SK-N-SH (cell line): ENCODE data around the gene SLC28A3. TPM values are rescaled to one million over a fixed set of nuclear protein-coding genes. Genes with fewer than 3 reads are reported as not detected.

Source experiments
- CTCF ChIA-PET: fragments of 300-600, 350-600 bp; formaldehyde crosslinking; extraction: SDS; loops from one replicate; lab custom pipeline; 2021; lab: Yijun Ruan, JAX
- POLR2A ChIA-PET: fragments of 350-600 bp; sonication (Branson Sonifier 250); formaldehyde crosslinking; extraction: SDS; loops from one replicate; lab custom pipeline; 2020; ENCODE audit warnings: antibody characterized with exemption, inconsistent platforms; lab: Yijun Ruan, JAX
- DNase-seq: peaks from one replicate; pipeline ENCODE4 v3.0.0; 2012
- H2AFZ ChIP-seq: fragments of 200-600 bp; sonication (generic); 2 replicates; pipeline ENCODE4 v1.8.1; 2016; ENCODE audit warnings: antibody characterized with exemption, mild to moderate bottlenecking, low read depth
- H3F3A ChIP-seq: fragments of 200-600 bp; sonication (generic); replicated peaks from 2 replicates; pipeline ENCODE3; 2016; ENCODE audit warnings: antibody characterized with exemption, mild to moderate bottlenecking; ENCODE audit not compliant: insufficient read depth
- H3K27ac ChIP-seq, 2 experiments: fragments of 200-500 bp in 1 of 2; fragments of 200-600 bp in 1 of 2; sonication (Bioruptor generic) in 1 of 2; sonication (generic), shearing (Covaris generic) in 1 of 2; 2 replicates each; pipeline versions ENCODE4 v1.5.1 to v1.6.1; 2014 to 2016; ENCODE audit warnings: low read depth in 2 of 2, inconsistent platforms in 1 of 2, low read length in 1 of 2, mild to moderate bottlenecking in 1 of 2, mixed read lengths in 1 of 2
- H3K27me3 ChIP-seq: fragments of 200-600 bp; sonication (generic), shearing (Covaris generic); 2 replicates; pipeline ENCODE4 v1.6.1; 2016; ENCODE audit warnings: mixed run types; ENCODE audit not compliant: insufficient read depth
- H3K36me3 ChIP-seq, 2 experiments: fragments of 200-500 bp in 1 of 2; fragments of 200-600 bp in 1 of 2; sonication (Bioruptor generic) in 1 of 2; sonication (generic) in 1 of 2; replicated peaks in 1 of 2; 2 replicates each; pipeline versions ENCODE3 to v1.5.1; 2014 to 2016; ENCODE audit warnings: low read length in 1 of 2, mild to moderate bottlenecking in 1 of 2; ENCODE audit not compliant: insufficient read depth in 2 of 2, control insufficient read depth in 1 of 2
- H3K4me1 ChIP-seq, 2 experiments: fragments of 200-500 bp in 1 of 2; fragments of 200-600 bp in 1 of 2; sonication (Bioruptor generic) in 1 of 2; sonication (generic), shearing (Covaris generic) in 1 of 2; 2 replicates each; pipeline versions ENCODE4 v1.5.1 to v1.6.1; 2014 to 2016; ENCODE audit warnings: low read depth in 1 of 2, low read length in 1 of 2, mixed run types in 1 of 2; ENCODE audit not compliant: insufficient read depth in 2 of 2, control insufficient read depth in 1 of 2
- H3K4me2 ChIP-seq: fragments of 200-600 bp; sonication (generic), shearing (Covaris generic); 2 replicates; pipeline ENCODE4 v1.6.1; 2017; ENCODE audit warnings: mixed run types
- H3K4me3 ChIP-seq, 2 experiments: fragments of 200-500 bp in 1 of 2; fragments of 200-600 bp in 1 of 2; sonication (Bioruptor generic) in 1 of 2; sonication (generic), shearing (Covaris generic) in 1 of 2; 2 replicates each; pipeline versions ENCODE4 v1.5.1 to v1.8.1; 2014 to 2016; ENCODE audit warnings: low read depth in 2 of 2, inconsistent platforms in 1 of 2, low read length in 1 of 2, mild to moderate bottlenecking in 1 of 2, mixed read lengths in 1 of 2, moderate library complexity in 1 of 2
- H3K79me2 ChIP-seq: fragments of 200-600 bp; sonication (generic); 2 replicates; pipeline ENCODE4 v1.8.1; 2017; ENCODE audit warnings: mild to moderate bottlenecking; ENCODE audit not compliant: insufficient read depth
- H3K9ac ChIP-seq: fragments of 200-600 bp; sonication (generic); 2 replicates; pipeline ENCODE4 v1.6.1; 2017; ENCODE audit warnings: mixed run types
- H3K9me2 ChIP-seq: fragments of 200-600 bp; sonication (generic); 2 replicates; pipeline ENCODE4 v1.6.1; 2017; ENCODE audit warnings: mixed run types
- H3K9me3 ChIP-seq: fragments of 200-600 bp; sonication (generic); 2 replicates; pipeline ENCODE4 v1.6.1; 2017; ENCODE audit warnings: mixed run types, mild to moderate bottlenecking, moderate library complexity
- H4K20me1 ChIP-seq: fragments of 200-600 bp; sonication (generic); 2 replicates; pipeline ENCODE4 v1.6.1; 2017; ENCODE audit warnings: mild to moderate bottlenecking, mixed run types; ENCODE audit not compliant: insufficient read depth
- EZH2phosphoT487 ChIP-seq: fragments of 200-600 bp; sonication (generic); IDR thresholded peaks from 2 replicates; pipeline ENCODE4 v1.6.1; 2017; ENCODE audit warnings: low read depth, mixed run types, mild to moderate bottlenecking, antibody characterized with exemption, moderate library complexity, borderline replicate concordance
- FOXJ3 ChIP-seq: sonication (generic); formaldehyde crosslinking; IDR thresholded peaks from 2 replicates; pipeline ENCODE4 v1.5.1; 2020; ENCODE audit warnings: mild to moderate bottlenecking, missing genetic modification reagents
- GABPA ChIP-seq: IDR thresholded peaks from 2 replicates; pipeline ENCODE4 v1.4.0; 2012; ENCODE audit warnings: low read depth, mild to moderate bottlenecking
- POLR2AphosphoS5 ChIP-seq: IDR thresholded peaks from 2 replicates; pipeline ENCODE4 v1.6.1; 2012; ENCODE audit warnings: low read depth, low read length
- SMC3 ChIP-seq: IDR thresholded peaks from 2 replicates; pipeline ENCODE4 v1.6.1; 2012; ENCODE audit warnings: low read depth, low read length, improper control_type of control experiment
- ZBTB33 ChIP-seq: IDR thresholded peaks from 2 replicates; pipeline ENCODE4 v1.4.0; 2012; ENCODE audit warnings: low read depth, borderline replicate concordance
- WGBS: methylation state at CpG from one replicate; pipeline ENCODE4 v1.1.6; 2017; ENCODE audit warnings: low lambda C conversion rate; 5-methylcytosine and 5-hydroxymethylcytosine counted together
- polyA plus RNA-seq, 3 experiments: library from polyadenylated mRNA; depleted of rRNA; stranded (reverse); fragments of >200 nt; gene quantifications; 2 replicates each; pipeline ENCODE4 v1.2.3, GENCODE V29; 2012
- TF ChIP-seq, protein P1 (sequence below): IDR thresholded peaks from 2 replicates; pipeline ENCODE4 v1.6.1; 2012; ENCODE audit warnings: mild to moderate bottlenecking, low read depth, low read length, moderate library complexity
- TF ChIP-seq, protein P2 (sequence below): fragments of 200-600 bp; sonication (generic); IDR thresholded peaks from 2 replicates; pipeline ENCODE4 v1.6.1; 2017; ENCODE audit warnings: antibody characterized with exemption, mild to moderate bottlenecking, moderate library complexity

The SLC28A3 gene
- polyA plus RNA-seq, 1 of the 3 experiments (the other 2 are of a cell fraction) = 0.23 TPM

GRCh38 chr9:84230355-84231145 is 110.0 kb downstream of the SLC28A3 start:
- Histone ChIP-seq H3K4me3 (no peak overlapping the region), H3F3A (no peaks in the 10 kb centered on the region), H2AFZ (no peak overlapping the region), H3K27ac (no peak overlapping the region), H3K9me2 (no peaks in the 10 kb centered on the region), H3K4me1 (no peaks in the 10 kb centered on the region; a peak in 1 of 4 replicates), H3K4me2 (no peak overlapping the region), H3K9me3 (no peaks in the 10 kb centered on the region), H4K20me1 (no peaks in the 10 kb centered on the region), H3K9ac (no peak overlapping the region), H3K79me2 (no peaks in the 10 kb centered on the region), H3K27me3 (no peaks in the 10 kb centered on the region), H3K36me3 (no peaks in the 10 kb centered on the region)
- TF ChIP-seq EZH2phosphoT487 (no peak), ZBTB33 (no peak), SMC3 (no peak), POLR2AphosphoS5 (no peak), FOXJ3 (CRISPR knock-in tag) (no peak), GABPA (no peak)
- TF ChIP-seq, protein P1, sequence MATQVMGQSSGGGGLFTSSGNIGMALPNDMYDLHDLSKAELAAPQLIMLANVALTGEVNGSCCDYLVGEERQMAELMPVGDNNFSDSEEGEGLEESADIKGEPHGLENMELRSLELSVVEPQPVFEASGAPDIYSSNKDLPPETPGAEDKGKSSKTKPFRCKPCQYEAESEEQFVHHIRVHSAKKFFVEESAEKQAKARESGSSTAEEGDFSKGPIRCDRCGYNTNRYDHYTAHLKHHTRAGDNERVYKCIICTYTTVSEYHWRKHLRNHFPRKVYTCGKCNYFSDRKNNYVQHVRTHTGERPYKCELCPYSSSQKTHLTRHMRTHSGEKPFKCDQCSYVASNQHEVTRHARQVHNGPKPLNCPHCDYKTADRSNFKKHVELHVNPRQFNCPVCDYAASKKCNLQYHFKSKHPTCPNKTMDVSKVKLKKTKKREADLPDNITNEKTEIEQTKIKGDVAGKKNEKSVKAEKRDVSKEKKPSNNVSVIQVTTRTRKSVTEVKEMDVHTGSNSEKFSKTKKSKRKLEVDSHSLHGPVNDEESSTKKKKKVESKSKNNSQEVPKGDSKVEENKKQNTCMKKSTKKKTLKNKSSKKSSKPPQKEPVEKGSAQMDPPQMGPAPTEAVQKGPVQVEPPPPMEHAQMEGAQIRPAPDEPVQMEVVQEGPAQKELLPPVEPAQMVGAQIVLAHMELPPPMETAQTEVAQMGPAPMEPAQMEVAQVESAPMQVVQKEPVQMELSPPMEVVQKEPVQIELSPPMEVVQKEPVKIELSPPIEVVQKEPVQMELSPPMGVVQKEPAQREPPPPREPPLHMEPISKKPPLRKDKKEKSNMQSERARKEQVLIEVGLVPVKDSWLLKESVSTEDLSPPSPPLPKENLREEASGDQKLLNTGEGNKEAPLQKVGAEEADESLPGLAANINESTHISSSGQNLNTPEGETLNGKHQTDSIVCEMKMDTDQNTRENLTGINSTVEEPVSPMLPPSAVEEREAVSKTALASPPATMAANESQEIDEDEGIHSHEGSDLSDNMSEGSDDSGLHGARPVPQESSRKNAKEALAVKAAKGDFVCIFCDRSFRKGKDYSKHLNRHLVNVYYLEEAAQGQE = no peak
- TF ChIP-seq, protein P2, sequence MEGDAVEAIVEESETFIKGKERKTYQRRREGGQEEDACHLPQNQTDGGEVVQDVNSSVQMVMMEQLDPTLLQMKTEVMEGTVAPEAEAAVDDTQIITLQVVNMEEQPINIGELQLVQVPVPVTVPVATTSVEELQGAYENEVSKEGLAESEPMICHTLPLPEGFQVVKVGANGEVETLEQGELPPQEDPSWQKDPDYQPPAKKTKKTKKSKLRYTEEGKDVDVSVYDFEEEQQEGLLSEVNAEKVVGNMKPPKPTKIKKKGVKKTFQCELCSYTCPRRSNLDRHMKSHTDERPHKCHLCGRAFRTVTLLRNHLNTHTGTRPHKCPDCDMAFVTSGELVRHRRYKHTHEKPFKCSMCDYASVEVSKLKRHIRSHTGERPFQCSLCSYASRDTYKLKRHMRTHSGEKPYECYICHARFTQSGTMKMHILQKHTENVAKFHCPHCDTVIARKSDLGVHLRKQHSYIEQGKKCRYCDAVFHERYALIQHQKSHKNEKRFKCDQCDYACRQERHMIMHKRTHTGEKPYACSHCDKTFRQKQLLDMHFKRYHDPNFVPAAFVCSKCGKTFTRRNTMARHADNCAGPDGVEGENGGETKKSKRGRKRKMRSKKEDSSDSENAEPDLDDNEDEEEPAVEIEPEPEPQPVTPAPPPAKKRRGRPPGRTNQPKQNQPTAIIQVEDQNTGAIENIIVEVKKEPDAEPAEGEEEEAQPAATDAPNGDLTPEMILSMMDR = no peak
- ChIA-PET CTCF (interaction anchor here (0.9 to 1.9 kb wide), 3 partner anchors 12 to 57 kb away, joined by 3 to 7 read pairs (median 5); no protein-coding TSS in a partner anchor), POLR2A (no interaction called here)
- no peak for DNase-seq
- WGBS = 47% methylated on average over 5 of the region's 6 CpGs
